Measurements from ENCODE around the gene MBTPS2.

Gene MBTPS2

GRCh38 chrX:21865436-21865835 is 26.0 kb downstream of the MBTPS2 start:
- H3K4me3 ChIP-seq (ENCODE audit: low read depth, low read length): no peak overlapping the region

GRCh38 chrX:21870494-21870893 is 31.1 kb downstream of the MBTPS2 start:
- no peaks in the 10 kb centered on the region for H3K4me1 ChIP-seq (ENCODE audit: control insufficient read depth, insufficient read depth, low read length)
- TF ChIP-seq ZNF626 (tag by site-specific recombination; IDR thresholded peaks at IDR 0.05) (no peak), ZNF146 (tag by site-specific recombination; IDR thresholded peaks at IDR 0.05) (no peak), ZNF621 (tag by site-specific recombination; IDR thresholded peaks at IDR 0.05) (no peak), ZNF132 (tag by site-specific recombination; IDR thresholded peaks at IDR 0.05; ENCODE audit: borderline replicate concordance) (no peak), ZNF211 (tag by site-specific recombination; IDR thresholded peaks at IDR 0.05; ENCODE audit: low read depth) (no peak), ZNF426 (tag by site-specific recombination; IDR thresholded peaks at IDR 0.05) (no peak), ZNF510 (tag by site-specific recombination; IDR thresholded peaks at IDR 0.05; ENCODE audit: insufficient replicate concordance) (no peak), ZXDB (tag by site-specific recombination; IDR thresholded peaks at IDR 0.05) (no peak), FEZF1 (tag by site-specific recombination; IDR thresholded peaks at IDR 0.05) (no peak), ZNF529 (tag by site-specific recombination; IDR thresholded peaks at IDR 0.05; ENCODE audit: insufficient replicate concordance) (no peak), ZIC2 (tag by site-specific recombination; IDR thresholded peaks at IDR 0.05) (no peak), ZNF391 (tag by site-specific recombination; IDR thresholded peaks at IDR 0.05; ENCODE audit: borderline replicate concordance, low read depth) (no peak), ZNF175 (tag by site-specific recombination; IDR thresholded peaks at IDR 0.05) (no peak), ZNF221 (tag by site-specific recombination; IDR thresholded peaks at IDR 0.05; ENCODE audit: borderline replicate concordance) (no peak), ZNF157 (tag by site-specific recombination; IDR thresholded peaks at IDR 0.05) (no peak), ZNF184 (tag by site-specific recombination; IDR thresholded peaks at IDR 0.05) (no peak), GLI4 (tag by site-specific recombination; IDR thresholded peaks at IDR 0.05) (no peak), ZSCAN16 (tag by site-specific recombination; IDR thresholded peaks at IDR 0.05) (no peak), ZNF354C (tag by site-specific recombination; IDR thresholded peaks at IDR 0.05; ENCODE audit: borderline replicate concordance, low read depth) (no peak), ZNF830 (tag by site-specific recombination; IDR thresholded peaks at IDR 0.05; ENCODE audit: low read depth) (no peak)
- no peaks in the 10 kb centered on the region for H3K9me3 ChIP-seq (ENCODE audit: control insufficient read depth, insufficient read depth, low read depth, low read length)
- H3K36me3 ChIP-seq (ENCODE audit: control insufficient read depth in 2 of 2, insufficient read depth in 1 of 2, low read length in 2 of 2): peaks cover 0 to 3% of the 10 kb centered on the region in 2 experiments; a peak in 1 of 3 replicates
- H3K4me3 ChIP-seq (ENCODE audit: low read depth, low read length): no peak overlapping the region
- CTCF ChIA-PET: interaction anchor here (0.6 kb wide), 1 partner anchor 9 kb away, joined by 3 read pairs; no protein-coding TSS in a partner anchor
- POLR2A ChIA-PET: no interaction called here
- no peak overlapping the region for H3K27ac ChIP-seq (ENCODE audit: extremely low read depth, low read depth, low read length)

More at GRCh38 chrX:21865436-21865835, 26.0 kb downstream of the MBTPS2 start:
- ChIA-PET POLR2A (no interaction called here), CTCF (no interaction called here)
- H3K36me3 ChIP-seq (ENCODE audit: control insufficient read depth in 2 of 2, insufficient read depth in 1 of 2, low read length in 2 of 2): peaks cover 0 to 3% of the 10 kb centered on the region in 2 experiments; a peak in 2 of 3 replicates
- H3K27ac ChIP-seq (ENCODE audit: extremely low read depth, low read depth, low read length): no peak overlapping the region
- no peak for TF ChIP-seq ZNF18 (tag by site-specific recombination; IDR thresholded peaks at IDR 0.05)
- no peak for TF ChIP-seq ZNF311 (tag by site-specific recombination; IDR thresholded peaks at IDR 0.05; ENCODE audit: borderline replicate concordance)
- no peak for TF ChIP-seq ZNF664 (tag by site-specific recombination; IDR thresholded peaks at IDR 0.05)
- TF ChIP-seq SETDB1 (IDR thresholded peaks at IDR 0.05; ENCODE audit: insufficient read length, low read length): no peak
- no peaks in the 10 kb centered on the region for H3K9me3 ChIP-seq (ENCODE audit: control insufficient read depth, insufficient read depth, low read depth, low read length)
- H3K4me1 ChIP-seq (ENCODE audit: control insufficient read depth, insufficient read depth, low read length): no peaks in the 10 kb centered on the region
